Measurements from ENCODE around the gene SRGAP1.

SRGAP1 gene

GRCh38 chr12:63985945-63986344 is 141.4 kb downstream of the SRGAP1 start:
- ChIA-PET CTCF (no interaction called here), POLR2A (no interaction called here)
- DNase-seq (ENCODE audit: extremely low spot score) = no peak
- no peak for TF ChIP-seq CTCF (IDR thresholded peaks at IDR 0.05; ENCODE audit: control extremely low read depth, extremely low read depth, low read depth, missing control alignments)

- ChIA-PET POLR2A (no interaction called here), CTCF (no interaction called here)
- DNase-seq (ENCODE audit: extremely low spot score) = no peak
- no peak for TF ChIP-seq CTCF (IDR thresholded peaks at IDR 0.05; ENCODE audit: control extremely low read depth, extremely low read depth, low read depth, missing control alignments)
These were observed 144.9 kb downstream of the SRGAP1 start for GRCh38 chr12:63989301-63989845.

GRCh38 chr12:63990828-63991547 is 146.5 kb downstream of the SRGAP1 start:
- ChIA-PET POLR2A (no interaction called here), CTCF (interaction anchor here (1.1 to 1.5 kb wide), 4 partner anchors 8 to 16 kb away, joined by 3 to 4 read pairs (median 3); no protein-coding TSS in a partner anchor)
- TF ChIP-seq CTCF (IDR thresholded peaks at IDR 0.05; ENCODE audit: control extremely low read depth, extremely low read depth, low read depth, missing control alignments) = no peak
- DNase-seq (ENCODE audit: extremely low spot score) = no peak

- ChIA-PET CTCF (no interaction called here), POLR2A (no interaction called here)
- DNase-seq (ENCODE audit: extremely low spot score) = no peak
- TF ChIP-seq CTCF (IDR thresholded peaks at IDR 0.05; ENCODE audit: control extremely low read depth, extremely low read depth, low read depth, missing control alignments) = no peak
These were observed 150.2 kb downstream of the SRGAP1 start for GRCh38 chr12:63994704-63995103.

GRCh38 chr12:63995512-63995911 is 151.0 kb downstream of the SRGAP1 start:
- POLR2A ChIA-PET = no interaction called here
- no peak for DNase-seq (ENCODE audit: extremely low spot score)
- no peak for TF ChIP-seq CTCF (IDR thresholded peaks at IDR 0.05; ENCODE audit: control extremely low read depth, extremely low read depth, low read depth, missing control alignments)
- CTCF ChIA-PET = no interaction called here

- ChIA-PET POLR2A (no interaction called here), CTCF (no interaction called here)
- TF ChIP-seq CTCF (IDR thresholded peaks at IDR 0.05; ENCODE audit: control extremely low read depth, extremely low read depth, low read depth, missing control alignments) = no peak
- DNase-seq (ENCODE audit: extremely low spot score) = no peak
These were observed 152.1 kb downstream of the SRGAP1 start for GRCh38 chr12:63996556-63996955.

Data from GM10248 (cell line).